Tibial nerve (tissue), 3 donors: ENCODE results near the gene MANEAL.

Experiments
- POLR2A ChIP-seq, 2 donors: fragments of 450-650 bp; IDR thresholded peaks; one replicate each; pipeline ENCODE4 v1.6.1; 2017; ENCODE audit warnings: antibody characterized with exemption in 2 of 2, mild to moderate bottlenecking in 2 of 2, moderate library complexity in 2 of 2
- TF ChIP-seq, protein P1 (sequence below), 5 experiments: fragments of 200-600 bp in 3 of 5; fragments of 450-650 bp in 2 of 5; sonication (generic) in 3 of 5; IDR thresholded peaks; one replicate each; pipeline ENCODE4 v1.5.1; 2016 to 2019; ENCODE audit warnings: antibody characterized with exemption in 5 of 5, mild to moderate bottlenecking in 3 of 5, moderate library complexity in 2 of 5

DNA sequence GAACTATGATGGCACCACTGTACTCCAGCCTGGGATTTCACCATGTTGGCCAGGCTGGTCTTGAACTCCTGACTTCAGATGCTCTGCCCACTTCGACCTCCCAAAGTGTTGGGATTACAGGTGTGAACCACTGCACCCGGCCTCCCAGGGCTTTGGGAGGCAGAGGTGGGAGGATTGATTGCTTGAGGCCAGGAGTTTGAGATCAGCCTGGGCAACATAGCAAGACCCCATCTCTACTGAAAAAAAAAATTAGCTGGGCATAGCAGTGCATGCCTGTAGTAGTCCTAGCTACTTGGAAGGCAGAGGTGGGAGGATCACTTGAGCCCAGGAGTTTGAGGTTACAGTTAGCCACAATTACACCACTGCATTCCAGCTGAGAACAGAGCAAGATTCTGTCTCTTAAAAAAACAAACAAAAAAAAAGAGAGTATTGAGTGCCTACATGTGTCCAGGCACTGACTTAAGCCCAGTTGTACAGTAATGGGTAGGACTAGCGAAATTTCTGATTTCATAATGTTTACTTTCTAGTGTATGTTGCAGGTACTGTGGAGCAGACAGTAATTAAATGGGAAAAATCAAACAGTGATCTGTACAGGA is 4.2 kb downstream of the MANEAL start:
- TF ChIP-seq, protein P1, sequence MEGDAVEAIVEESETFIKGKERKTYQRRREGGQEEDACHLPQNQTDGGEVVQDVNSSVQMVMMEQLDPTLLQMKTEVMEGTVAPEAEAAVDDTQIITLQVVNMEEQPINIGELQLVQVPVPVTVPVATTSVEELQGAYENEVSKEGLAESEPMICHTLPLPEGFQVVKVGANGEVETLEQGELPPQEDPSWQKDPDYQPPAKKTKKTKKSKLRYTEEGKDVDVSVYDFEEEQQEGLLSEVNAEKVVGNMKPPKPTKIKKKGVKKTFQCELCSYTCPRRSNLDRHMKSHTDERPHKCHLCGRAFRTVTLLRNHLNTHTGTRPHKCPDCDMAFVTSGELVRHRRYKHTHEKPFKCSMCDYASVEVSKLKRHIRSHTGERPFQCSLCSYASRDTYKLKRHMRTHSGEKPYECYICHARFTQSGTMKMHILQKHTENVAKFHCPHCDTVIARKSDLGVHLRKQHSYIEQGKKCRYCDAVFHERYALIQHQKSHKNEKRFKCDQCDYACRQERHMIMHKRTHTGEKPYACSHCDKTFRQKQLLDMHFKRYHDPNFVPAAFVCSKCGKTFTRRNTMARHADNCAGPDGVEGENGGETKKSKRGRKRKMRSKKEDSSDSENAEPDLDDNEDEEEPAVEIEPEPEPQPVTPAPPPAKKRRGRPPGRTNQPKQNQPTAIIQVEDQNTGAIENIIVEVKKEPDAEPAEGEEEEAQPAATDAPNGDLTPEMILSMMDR (IDR thresholded peaks at IDR 0.05) = no peak
- TF ChIP-seq POLR2A (IDR thresholded peaks at IDR 0.05) = no peak
